Measurements from ENCODE around the gene ZNF563.

DNA sequence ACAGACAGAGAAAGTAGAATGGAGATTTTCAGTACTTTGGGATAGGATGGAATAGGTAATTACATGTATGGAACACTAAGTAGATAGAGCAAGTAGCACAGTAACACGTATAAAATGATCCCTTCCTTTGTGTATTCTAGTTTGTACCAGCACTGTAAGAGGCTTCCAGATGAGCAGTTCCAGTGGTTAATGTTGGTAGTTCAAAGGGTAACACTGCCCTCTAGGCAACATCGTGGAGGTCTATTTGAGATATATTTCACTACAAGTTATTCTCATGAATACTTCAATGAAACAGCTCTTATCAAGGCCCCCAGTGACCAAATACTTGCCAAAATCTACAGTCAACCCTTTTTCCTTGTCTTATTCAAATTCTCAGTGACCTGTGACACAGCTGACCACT lies 13.5 kb upstream of the ZNF563 start:
- TF ChIP-seq POLR2AphosphoS5 (IDR thresholded peaks at IDR 0.05; ENCODE audit: low read depth, low read length): no peak
- TF ChIP-seq, protein P1, sequence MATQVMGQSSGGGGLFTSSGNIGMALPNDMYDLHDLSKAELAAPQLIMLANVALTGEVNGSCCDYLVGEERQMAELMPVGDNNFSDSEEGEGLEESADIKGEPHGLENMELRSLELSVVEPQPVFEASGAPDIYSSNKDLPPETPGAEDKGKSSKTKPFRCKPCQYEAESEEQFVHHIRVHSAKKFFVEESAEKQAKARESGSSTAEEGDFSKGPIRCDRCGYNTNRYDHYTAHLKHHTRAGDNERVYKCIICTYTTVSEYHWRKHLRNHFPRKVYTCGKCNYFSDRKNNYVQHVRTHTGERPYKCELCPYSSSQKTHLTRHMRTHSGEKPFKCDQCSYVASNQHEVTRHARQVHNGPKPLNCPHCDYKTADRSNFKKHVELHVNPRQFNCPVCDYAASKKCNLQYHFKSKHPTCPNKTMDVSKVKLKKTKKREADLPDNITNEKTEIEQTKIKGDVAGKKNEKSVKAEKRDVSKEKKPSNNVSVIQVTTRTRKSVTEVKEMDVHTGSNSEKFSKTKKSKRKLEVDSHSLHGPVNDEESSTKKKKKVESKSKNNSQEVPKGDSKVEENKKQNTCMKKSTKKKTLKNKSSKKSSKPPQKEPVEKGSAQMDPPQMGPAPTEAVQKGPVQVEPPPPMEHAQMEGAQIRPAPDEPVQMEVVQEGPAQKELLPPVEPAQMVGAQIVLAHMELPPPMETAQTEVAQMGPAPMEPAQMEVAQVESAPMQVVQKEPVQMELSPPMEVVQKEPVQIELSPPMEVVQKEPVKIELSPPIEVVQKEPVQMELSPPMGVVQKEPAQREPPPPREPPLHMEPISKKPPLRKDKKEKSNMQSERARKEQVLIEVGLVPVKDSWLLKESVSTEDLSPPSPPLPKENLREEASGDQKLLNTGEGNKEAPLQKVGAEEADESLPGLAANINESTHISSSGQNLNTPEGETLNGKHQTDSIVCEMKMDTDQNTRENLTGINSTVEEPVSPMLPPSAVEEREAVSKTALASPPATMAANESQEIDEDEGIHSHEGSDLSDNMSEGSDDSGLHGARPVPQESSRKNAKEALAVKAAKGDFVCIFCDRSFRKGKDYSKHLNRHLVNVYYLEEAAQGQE (IDR thresholded peaks at IDR 0.05; ENCODE audit: insufficient read depth in 1 of 2, low read depth in 2 of 2, low read length in 2 of 2): no peak
- TF ChIP-seq SIN3A (IDR thresholded peaks at IDR 0.05; ENCODE audit: borderline replicate concordance, insufficient read depth, low read length): no peak

All from PFSK-1 (cell line).